Mammary epithelial cell (primary cell): ENCODE results near the gene TMEM150A.

Experiments used
- EZH2 ChIP-seq: IDR thresholded peaks from 2 replicates; pipeline ENCODE4 v1.6.1; 2012; ENCODE audit warnings: low read length, inconsistent platforms, borderline replicate concordance
- TF ChIP-seq, protein P1 (sequence below), 2 donors: IDR thresholded peaks in 1 of 2; conservative IDR thresholded peaks in 1 of 2; 2 replicates each; pipeline ENCODE4 v1.5.1; 2011 to 2012; ENCODE audit warnings: inconsistent platforms in 2 of 2, low read length in 2 of 2, mild to moderate bottlenecking in 2 of 2, control low read depth in 1 of 2, low read depth in 1 of 2; ENCODE audit not compliant: insufficient read depth in 1 of 2; ENCODE audit errors: extremely low read depth in 1 of 2

DNA sequence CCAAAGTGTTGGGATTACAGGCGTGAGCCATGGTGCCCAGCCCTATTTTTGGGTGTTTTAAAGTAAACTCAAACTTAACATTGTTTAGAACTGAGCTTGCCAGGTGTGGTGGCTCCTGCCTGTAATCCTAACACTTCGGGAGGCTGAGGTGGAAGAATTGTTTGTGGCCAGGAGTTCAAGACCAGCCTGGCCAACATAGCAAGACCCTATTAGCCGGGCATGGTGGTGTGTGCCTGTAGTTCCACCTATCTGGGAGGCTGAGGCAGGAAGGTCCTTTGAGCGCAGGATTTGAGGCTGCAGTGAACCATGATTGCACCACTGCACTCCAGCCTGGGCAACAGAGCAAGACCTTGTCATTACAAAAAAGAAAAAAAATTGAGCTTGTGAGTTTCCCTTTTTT is 48.0 kb upstream of the TMEM150A start:
- TF ChIP-seq, protein P1, sequence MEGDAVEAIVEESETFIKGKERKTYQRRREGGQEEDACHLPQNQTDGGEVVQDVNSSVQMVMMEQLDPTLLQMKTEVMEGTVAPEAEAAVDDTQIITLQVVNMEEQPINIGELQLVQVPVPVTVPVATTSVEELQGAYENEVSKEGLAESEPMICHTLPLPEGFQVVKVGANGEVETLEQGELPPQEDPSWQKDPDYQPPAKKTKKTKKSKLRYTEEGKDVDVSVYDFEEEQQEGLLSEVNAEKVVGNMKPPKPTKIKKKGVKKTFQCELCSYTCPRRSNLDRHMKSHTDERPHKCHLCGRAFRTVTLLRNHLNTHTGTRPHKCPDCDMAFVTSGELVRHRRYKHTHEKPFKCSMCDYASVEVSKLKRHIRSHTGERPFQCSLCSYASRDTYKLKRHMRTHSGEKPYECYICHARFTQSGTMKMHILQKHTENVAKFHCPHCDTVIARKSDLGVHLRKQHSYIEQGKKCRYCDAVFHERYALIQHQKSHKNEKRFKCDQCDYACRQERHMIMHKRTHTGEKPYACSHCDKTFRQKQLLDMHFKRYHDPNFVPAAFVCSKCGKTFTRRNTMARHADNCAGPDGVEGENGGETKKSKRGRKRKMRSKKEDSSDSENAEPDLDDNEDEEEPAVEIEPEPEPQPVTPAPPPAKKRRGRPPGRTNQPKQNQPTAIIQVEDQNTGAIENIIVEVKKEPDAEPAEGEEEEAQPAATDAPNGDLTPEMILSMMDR (conservative IDR thresholded peaks at IDR 0.05 in 1 of 2, IDR thresholded peaks at IDR 0.05 in 1 of 2; ENCODE audit: extremely low read depth in 1 of 2, insufficient read depth in 1 of 2, low read depth in 1 of 2, low read length in 2 of 2), result no peak
- no peak for TF ChIP-seq EZH2
